ENCODE measurements around the gene MFN2.

DNA sequence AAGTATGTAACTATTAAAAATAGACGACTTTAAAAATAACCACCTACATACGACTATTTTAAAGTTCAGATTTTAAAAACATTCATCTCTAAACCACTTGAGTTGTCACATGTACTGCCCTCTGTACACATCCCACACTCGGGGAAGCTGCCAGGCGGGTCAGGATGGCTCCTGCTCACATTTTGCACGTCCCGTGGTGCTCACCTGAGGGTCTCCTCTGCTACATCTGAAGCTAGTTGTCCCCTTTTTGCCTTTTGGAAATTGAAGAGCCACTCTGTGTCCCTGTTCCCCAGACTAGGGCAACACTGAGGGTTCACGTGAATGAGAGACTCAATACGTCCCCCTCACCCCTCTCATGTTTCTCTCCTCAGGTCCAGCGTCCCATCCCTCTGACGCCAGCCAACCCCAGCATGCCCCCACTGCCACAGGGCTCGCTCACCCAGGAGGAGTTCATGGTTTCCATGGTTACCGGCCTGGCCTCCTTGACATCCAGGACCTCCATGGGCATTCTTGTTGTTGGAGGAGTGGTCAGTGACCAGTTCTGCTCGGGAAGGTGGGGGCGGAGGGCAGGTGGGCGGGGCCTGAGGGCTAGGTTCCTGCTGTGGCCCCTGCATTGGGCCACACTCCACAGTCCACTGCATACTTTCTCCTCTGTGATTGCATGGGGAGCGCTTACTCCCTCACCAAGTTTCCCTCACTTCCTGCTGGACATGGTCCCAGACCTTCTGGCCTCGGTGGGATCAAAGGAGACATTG, 26.1 kb downstream of the MFN2 start:
- TF ChIP-seq, protein P1, sequence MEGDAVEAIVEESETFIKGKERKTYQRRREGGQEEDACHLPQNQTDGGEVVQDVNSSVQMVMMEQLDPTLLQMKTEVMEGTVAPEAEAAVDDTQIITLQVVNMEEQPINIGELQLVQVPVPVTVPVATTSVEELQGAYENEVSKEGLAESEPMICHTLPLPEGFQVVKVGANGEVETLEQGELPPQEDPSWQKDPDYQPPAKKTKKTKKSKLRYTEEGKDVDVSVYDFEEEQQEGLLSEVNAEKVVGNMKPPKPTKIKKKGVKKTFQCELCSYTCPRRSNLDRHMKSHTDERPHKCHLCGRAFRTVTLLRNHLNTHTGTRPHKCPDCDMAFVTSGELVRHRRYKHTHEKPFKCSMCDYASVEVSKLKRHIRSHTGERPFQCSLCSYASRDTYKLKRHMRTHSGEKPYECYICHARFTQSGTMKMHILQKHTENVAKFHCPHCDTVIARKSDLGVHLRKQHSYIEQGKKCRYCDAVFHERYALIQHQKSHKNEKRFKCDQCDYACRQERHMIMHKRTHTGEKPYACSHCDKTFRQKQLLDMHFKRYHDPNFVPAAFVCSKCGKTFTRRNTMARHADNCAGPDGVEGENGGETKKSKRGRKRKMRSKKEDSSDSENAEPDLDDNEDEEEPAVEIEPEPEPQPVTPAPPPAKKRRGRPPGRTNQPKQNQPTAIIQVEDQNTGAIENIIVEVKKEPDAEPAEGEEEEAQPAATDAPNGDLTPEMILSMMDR (IDR thresholded peaks at IDR 0.05): no peak
- no peak for TF ChIP-seq POLR2A (IDR thresholded peaks at IDR 0.05)
